ENCODE measurements around the gene AMIGO2. TPM values are rescaled to one million over a fixed set of nuclear protein-coding genes. Genes with fewer than 3 reads are reported as not detected.
A peak's percentile ranks its signal among the peaks of the same experiment; 100 is the strongest.

The AMIGO2 gene
- total RNA-seq, 4 donors from 2014 or later, result 1.6 to 7.4 (median 3.1) TPM

DNA sequence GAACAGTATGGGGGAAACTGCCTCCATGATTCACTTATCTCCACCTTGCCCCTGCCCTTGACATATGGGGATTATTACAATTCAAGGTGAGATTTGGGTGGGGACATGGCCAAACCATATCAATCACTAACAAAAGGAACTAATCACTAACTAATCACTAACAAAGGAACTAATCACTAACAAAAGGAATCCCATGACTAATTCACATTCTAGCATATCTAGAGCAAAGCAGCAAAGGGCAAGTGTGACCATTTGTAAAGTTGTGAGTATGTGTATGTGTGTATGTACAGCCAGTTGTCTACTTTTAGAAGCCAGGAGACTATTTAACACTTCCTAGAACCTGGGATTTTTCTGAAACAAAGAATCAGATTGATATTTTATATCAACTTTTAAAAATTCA, 31.2 kb downstream of the AMIGO2 start:
- H3K36me3 ChIP-seq, result no peaks in the 10 kb centered on the region
- peaks cover 0 to 16% (median 2%) of the 10 kb centered on the region in 4 donors for H3K9me3 ChIP-seq
- H3K27ac ChIP-seq, result no peak overlapping the region
- H3K4me1 ChIP-seq, result no peaks in the 10 kb centered on the region
- H3K27me3 ChIP-seq, result no peaks in the 10 kb centered on the region
- TF ChIP-seq, protein P1, sequence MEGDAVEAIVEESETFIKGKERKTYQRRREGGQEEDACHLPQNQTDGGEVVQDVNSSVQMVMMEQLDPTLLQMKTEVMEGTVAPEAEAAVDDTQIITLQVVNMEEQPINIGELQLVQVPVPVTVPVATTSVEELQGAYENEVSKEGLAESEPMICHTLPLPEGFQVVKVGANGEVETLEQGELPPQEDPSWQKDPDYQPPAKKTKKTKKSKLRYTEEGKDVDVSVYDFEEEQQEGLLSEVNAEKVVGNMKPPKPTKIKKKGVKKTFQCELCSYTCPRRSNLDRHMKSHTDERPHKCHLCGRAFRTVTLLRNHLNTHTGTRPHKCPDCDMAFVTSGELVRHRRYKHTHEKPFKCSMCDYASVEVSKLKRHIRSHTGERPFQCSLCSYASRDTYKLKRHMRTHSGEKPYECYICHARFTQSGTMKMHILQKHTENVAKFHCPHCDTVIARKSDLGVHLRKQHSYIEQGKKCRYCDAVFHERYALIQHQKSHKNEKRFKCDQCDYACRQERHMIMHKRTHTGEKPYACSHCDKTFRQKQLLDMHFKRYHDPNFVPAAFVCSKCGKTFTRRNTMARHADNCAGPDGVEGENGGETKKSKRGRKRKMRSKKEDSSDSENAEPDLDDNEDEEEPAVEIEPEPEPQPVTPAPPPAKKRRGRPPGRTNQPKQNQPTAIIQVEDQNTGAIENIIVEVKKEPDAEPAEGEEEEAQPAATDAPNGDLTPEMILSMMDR (IDR thresholded peaks at IDR 0.05), result no peak
- TF ChIP-seq POLR2A (IDR thresholded peaks at IDR 0.05), result no peak
- no peak for DNase-seq
- no peak overlapping the region for H3K4me3 ChIP-seq

DNA sequence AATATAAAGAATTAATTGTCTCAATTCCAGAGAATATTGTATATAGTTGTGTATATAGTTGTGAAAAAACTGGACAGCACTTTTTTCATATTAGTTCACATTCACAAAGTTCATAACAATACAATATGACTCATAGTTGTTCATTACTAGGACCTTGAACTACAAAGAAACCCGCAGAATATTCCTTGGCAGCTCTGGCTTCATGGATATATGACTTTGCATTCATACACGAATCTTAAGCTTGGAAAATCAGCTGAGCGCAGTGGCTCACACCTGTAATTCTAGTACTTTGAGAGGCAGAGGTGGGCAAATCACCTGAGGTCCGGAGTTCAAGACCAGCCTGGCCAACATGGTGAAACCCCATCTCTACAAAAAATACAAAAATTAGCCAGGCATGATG, 38.4 kb downstream of the AMIGO2 start:
- no peak overlapping the region for H3K27ac ChIP-seq
- TF ChIP-seq, protein P1 (IDR thresholded peaks at IDR 0.05), result no peak

DNA sequence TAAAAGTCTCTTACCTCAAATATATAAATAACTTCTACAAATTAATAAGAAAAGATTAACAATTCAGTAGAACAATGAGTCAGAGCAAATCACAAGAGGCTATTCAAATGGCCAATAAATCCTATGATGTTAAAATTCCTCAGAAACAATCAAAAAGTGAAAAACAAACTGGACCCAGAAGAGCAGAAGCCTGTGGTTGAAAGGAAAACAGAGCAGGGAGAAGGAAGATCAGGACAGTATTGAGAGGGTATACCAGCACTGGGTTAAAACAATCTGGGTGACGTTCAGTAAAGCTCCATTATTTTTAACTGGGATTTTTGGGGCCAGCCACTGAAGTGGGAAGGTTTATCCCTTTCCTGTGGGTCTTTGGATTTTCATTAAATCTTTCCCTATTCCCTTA, 40.0 kb downstream of the AMIGO2 start:
- Histone ChIP-seq H3K27ac (no peak overlapping the region), H3K36me3 (no peaks in the 10 kb centered on the region), H3K4me1 (peaks cover 0 to 3% (median 0%) of the 10 kb centered on the region in 4 donors), H3K9me3 (no peaks in the 10 kb centered on the region), H3K27me3 (no peaks in the 10 kb centered on the region), H3K4me3 (no peak overlapping the region)
- TF ChIP-seq POLR2A (IDR thresholded peaks at IDR 0.05), result no peak
- DNase-seq, result no peak

More for the DNA sequence above, 38.4 kb downstream of the AMIGO2 start:
- Histone ChIP-seq H3K36me3 (no peaks in the 10 kb centered on the region), H3K27me3 (no peaks in the 10 kb centered on the region), H3K4me1 (peaks cover 0 to 3% (median 0%) of the 10 kb centered on the region in 4 donors), H3K9me3 (no peaks in the 10 kb centered on the region), H3K4me3 (no peak overlapping the region)
- peak in 1 of 3 donors; percentile 51 for DNase-seq

DNA sequence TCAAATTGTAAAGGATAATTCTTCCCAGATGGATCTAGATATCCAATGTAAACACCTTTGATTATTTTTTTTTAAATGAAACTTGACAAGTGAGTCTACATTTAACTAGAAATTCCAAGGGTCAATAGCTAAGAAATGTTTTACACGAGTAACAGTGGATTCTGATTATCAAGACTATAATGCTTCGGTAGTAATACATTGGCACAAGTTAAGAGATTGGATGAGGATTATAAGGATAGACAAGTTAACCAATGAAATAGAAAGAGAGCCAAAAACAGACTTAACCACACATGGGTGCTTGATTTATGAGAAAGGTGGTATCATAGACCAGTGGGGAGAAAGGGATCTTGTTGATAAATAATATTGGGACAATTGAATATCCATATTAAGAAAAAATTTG, 40.7 kb downstream of the AMIGO2 start:
- Histone ChIP-seq H3K9me3 (no peaks in the 10 kb centered on the region), H3K4me1 (peaks cover 0 to 3% (median 0%) of the 10 kb centered on the region in 4 donors), H3K36me3 (no peaks in the 10 kb centered on the region), H3K27ac (no peak overlapping the region), H3K27me3 (no peaks in the 10 kb centered on the region), H3K4me3 (no peak overlapping the region)
- no peak for TF ChIP-seq POLR2A (IDR thresholded peaks at IDR 0.05)
- TF ChIP-seq, protein P1 (IDR thresholded peaks at IDR 0.05), result no peak
- DNase-seq, result no peak

DNA sequence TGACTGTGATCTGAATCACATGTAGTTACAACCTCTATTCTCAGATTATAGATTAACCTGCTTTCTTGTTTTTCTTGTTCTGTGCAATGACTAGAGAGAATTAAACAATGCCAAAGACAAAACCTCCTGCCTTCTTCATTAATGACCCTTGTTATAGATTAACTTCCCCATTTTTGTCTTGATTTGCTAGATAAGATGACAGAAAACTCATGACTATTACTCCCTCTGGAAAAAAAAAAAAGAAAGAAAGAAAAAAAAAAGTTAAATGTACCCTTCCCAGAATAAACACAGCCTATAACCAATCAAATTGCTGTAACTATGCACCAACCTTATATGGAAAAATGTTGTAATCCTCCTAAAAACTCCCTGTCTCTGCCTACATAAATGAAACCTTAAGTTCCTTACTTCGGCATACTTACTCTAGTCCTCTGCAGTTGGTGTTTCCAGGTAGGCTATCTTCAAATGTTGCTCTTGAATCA, 41.5 kb downstream of the AMIGO2 start:
- H3K4me3 ChIP-seq, result no peak overlapping the region
- H3K4me1 ChIP-seq, result peaks cover 0 to 3% (median 0%) of the 10 kb centered on the region in 4 donors
- no peaks in the 10 kb centered on the region for H3K36me3 ChIP-seq
- no peaks in the 10 kb centered on the region for H3K9me3 ChIP-seq
- H3K27ac ChIP-seq, result no peak overlapping the region
- DNase-seq, result no peak
- H3K27me3 ChIP-seq, result no peaks in the 10 kb centered on the region
- no peak for TF ChIP-seq POLR2A (IDR thresholded peaks at IDR 0.05)
- TF ChIP-seq, protein P1 (IDR thresholded peaks at IDR 0.05), result no peak

DNA sequence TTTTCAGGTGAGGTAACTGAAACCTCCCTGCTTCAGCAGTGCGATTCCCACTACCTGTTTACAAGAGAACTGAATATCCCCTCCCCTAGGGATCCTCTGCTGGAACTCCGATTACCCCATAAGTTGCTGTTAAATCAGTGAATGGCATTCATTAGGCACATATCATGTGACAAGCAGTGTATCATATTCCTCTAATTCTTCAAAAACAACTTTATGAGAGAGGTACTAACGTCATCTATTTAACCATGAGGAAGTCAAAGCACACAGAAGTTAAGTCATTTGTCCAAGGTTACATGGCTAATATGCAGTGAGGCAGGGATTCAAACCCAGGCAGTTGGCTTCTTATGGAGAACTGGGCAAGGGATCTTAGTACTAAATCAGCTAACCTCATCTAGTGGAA, 44.3 kb downstream of the AMIGO2 start:
- no peak for DNase-seq
- TF ChIP-seq, protein P1 (IDR thresholded peaks at IDR 0.05), result no peak
- TF ChIP-seq POLR2A (IDR thresholded peaks at IDR 0.05), result no peak
- Histone ChIP-seq H3K9me3 (no peaks in the 10 kb centered on the region), H3K4me3 (no peak overlapping the region), H3K4me1 (peaks cover 0 to 3% (median 0%) of the 10 kb centered on the region in 4 donors), H3K27ac (no peak overlapping the region), H3K27me3 (no peaks in the 10 kb centered on the region), H3K36me3 (no peaks in the 10 kb centered on the region)

All from Peyer's patch (tissue), 4 donors.